Embryonic facial prominence (tissue), 1 donor: ENCODE data around the gene APOBEC3H.
"Not testable (repeated sequence)": the region's sequence is repeated elsewhere in the genome, so short reads cannot be mapped to it uniquely, and the experiment has no call there.

Experiments
- DNase-seq: peaks from one replicate; pipeline ENCODE4 v3.0.0-alpha.2; 2016; ENCODE audit errors: extremely low spot score

The APOBEC3H gene

GRCh38 chr22:39097098-39098020 lies at the start of gene APOBEC3H:
Gene APOBEC3H (plus strand): TSS chr22:39097244. CDS start chr22:39100279, 3,035 bp downstream.
- DNase-seq, result no peak

GRCh38 chr22:39049486-39049885 lies 47.6 kb upstream of the APOBEC3H start:
- not testable (repeated sequence) for DNase-seq

- not testable (repeated sequence) for DNase-seq
Measured at GRCh38 chr22:39051844-39052495, 45.1 kb upstream of the APOBEC3H start.

- DNase-seq, result no peak
Measured at GRCh38 chr22:39055658-39056057, 41.4 kb upstream of the APOBEC3H start.

GRCh38 chr22:39061290-39061689 lies 35.8 kb upstream of the APOBEC3H start:
- not testable (repeated sequence) for DNase-seq

- DNase-seq, result not testable (repeated sequence)
Measured at GRCh38 chr22:39061951-39062350, 35.1 kb upstream of the APOBEC3H start.

GRCh38 chr22:39063904-39064303 lies 33.1 kb upstream of the APOBEC3H start:
- not testable (repeated sequence) for DNase-seq

- not testable (repeated sequence) for DNase-seq
Measured at GRCh38 chr22:39066442-39067276, 30.4 kb upstream of the APOBEC3H start.

- DNase-seq, result no peak
Measured at GRCh38 chr22:39068033-39068785, 28.8 kb upstream of the APOBEC3H start.

- no peak for DNase-seq
Measured at GRCh38 chr22:39070186-39070585, 26.9 kb upstream of the APOBEC3H start.

- DNase-seq, result not testable (repeated sequence)
Measured at GRCh38 chr22:39072581-39072981, 24.5 kb upstream of the APOBEC3H start.

- DNase-seq, result no peak
Measured at GRCh38 chr22:39073981-39074380, 23.1 kb upstream of the APOBEC3H start.

- not testable (repeated sequence) for DNase-seq
Measured at GRCh38 chr22:39076155-39077025, 20.7 kb upstream of the APOBEC3H start.

GRCh38 chr22:39077026-39077840 lies 19.8 kb upstream of the APOBEC3H start, which contains the start of gene APOBEC3G:
Gene APOBEC3G (plus strand): TSS chr22:39077275. CDS start chr22:39077362, 87 bp downstream.
- not testable (repeated sequence) for DNase-seq

- DNase-seq, result not testable (repeated sequence)
Measured at GRCh38 chr22:39077912-39078311, 19.1 kb upstream of the APOBEC3H start.

- DNase-seq, result no peak
Measured at GRCh38 chr22:39078329-39078728, 18.7 kb upstream of the APOBEC3H start.

GRCh38 chr22:39079054-39079637 lies 17.9 kb upstream of the APOBEC3H start:
- DNase-seq, result not testable (repeated sequence)

GRCh38 chr22:39080052-39080762 lies 16.8 kb upstream of the APOBEC3H start:
- DNase-seq, result no peak
